NCI-H128 (cell line): ENCODE results near the gene PRSS33.

Experiments
- DNase-seq: peaks from one replicate; lab custom pipeline; 2025; ENCODE audit not compliant: unreplicated experiment; lab: John Stamatoyannopoulos, UW

Gene PRSS33

DNA sequence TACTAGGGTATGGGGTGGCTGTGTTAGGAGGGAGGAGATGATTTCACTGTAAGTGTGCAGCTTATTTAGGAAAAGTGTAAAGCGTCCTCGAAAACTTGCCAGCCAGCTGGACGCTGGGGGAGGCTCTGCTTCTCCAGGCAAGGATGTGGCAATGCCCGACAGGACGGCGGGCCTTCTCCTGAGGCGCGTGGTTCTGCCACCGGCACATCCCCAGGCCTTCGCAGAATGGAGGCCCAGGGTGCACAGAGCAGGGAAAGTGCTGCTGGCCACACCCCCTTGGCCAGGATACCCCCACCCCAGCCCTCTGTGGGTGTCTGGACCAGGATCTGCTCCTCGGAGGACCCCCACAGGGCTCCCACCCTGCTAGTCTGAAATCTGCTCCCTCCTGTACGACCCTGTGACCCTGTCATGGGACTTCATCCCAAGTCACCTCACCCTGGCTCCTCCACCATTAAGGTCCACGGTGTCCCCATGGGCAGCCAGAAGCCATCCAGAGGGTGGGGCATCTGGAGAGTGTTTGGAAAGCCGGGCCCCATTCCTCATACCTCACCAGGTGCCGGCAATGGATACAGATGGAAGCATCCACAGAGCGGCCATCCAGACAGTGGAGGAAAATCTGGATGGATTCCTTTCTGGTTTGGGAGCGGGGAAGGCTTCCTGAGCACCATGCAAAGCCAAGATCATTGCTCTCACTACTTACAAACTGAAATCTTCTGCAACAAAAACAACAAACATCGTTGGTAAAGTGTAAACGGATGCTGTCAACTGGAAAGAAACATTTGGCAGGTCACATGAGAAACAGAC is 44.2 kb downstream of the PRSS33 start:
- no peak for DNase-seq

DNA sequence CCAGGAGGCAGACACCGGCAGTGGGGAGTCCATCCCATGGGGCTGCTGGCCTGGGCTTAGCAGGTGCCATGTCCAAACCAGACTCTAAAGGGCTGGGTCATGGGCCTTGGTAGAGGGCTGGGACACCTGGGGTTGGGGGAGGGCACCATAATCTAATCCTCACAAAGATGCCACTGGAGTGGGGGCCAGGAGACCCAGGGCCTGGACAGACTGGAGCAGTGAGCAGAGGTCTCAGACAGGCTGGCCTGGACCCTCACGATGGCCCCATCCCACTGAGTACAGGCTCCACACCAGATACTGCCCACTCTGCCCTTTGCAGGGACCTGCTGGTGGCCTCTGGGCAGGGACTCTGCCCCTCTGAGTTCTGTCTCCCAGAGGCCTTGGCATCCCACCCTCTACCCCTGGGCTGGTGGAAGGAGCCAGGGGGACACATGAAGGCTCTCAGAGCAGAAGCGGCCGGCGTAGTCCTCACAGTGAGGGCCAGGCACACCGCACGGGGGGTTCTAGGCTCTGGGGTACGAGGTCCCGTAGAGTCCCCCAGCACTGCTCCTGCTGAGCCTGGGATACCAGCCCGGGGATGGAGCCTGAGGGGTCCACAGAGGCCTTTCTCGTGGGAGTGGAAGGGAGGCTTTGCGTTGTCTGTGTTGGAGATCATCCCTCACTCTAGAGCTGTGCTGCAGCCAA is 44.9 kb downstream of the PRSS33 start:
- no peak for DNase-seq

DNA sequence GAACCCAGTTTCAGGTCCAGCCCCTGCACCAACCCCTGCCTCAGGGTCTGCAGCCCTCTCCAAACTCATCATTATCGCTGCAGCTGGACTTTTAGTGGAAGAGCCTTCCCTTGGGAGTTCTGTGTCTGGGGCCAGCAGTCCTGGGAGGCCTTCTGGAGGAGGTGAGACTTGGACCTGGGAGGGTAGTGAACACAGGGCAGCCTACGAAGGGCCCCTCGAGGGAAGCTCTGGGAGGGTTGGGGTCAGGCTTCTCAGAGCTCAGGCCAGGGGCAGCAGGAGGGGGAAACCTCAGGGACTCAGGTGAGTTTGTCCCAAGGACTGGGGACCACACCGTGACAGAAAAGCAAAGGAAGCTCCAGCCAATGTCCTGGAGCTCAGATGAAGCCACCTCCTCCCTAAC is 46.2 kb downstream of the PRSS33 start:
- no peak for DNase-seq

DNA sequence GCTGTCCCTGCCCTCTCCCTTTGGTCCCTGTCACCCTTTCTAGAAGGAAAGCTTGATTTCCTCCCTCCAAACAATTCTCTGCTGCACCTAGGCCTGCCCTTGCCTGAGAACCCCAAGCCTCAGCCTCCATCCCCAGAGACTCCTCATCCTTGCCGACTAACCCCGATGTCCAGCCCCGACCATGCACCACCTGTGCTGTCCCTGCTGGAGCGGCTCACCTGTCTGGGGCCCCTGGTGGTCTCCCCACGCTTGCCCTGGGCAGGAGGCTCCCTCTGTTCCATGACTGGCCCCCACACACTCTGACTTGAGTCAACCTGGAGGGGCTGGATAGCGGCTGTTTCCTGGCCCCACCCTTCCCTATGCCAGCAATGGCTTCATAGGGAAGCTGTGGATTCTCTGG is 46.9 kb downstream of the PRSS33 start:
- DNase-seq = no peak

DNA sequence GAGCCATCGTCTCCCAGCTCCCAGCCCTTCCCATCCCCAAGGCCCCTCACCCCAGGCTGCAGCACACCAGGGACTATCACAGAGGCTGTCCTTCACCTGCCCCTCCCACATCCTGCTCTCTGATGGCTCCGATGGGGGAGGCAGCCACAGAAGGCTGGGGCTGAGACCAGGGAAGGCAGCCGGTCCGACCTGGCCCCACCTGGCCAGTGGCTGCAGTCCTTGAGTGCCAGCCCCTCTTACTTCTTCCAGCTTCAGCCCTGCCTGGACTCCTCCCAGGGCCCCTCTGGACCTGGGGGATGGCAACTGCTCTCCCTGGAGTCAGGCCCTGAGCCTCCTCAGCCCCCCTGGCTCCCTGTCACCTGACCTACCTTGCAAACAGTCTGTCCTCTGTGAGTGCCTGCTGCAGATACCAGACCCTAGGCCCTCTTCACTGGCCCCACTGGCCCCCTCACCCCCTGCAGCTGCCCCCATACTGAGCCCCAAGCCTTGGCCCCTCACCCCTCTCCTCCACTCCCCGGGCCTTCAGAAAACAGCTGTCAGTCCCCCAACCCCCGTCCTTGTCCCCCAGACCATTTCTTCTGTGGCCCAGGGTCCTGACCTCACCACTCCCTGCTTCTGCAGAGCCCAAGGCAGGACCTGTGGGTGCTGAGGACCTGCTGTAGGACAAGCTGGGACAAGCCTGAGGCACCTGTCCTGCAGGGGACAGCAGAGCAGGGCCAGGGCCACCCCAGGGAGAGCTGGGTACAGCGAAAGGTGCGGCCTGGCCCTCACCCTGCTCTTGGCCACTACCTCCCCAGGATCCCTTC is 47.5 kb downstream of the PRSS33 start:
- no peak for DNase-seq

DNA sequence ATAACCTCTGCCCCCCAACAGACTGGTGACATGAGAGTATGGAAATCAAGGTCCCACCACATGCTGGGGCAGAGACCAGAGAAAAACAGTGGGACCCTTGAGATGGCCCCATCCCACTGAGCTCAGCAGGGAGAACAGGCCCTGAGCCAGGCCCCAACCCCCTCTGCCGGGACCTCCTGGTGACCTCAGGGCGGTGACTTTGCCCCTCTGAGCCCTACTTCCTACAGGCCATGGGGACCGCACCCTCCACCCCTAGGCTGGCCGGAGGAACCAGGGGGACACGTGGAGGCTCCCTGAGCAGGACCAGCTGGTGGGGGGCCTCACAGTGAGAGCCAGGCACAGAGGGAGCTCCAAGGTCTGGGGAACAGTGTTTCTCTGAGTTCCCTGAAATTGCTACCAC is 48.7 kb downstream of the PRSS33 start:
- DNase-seq = no peak

DNA sequence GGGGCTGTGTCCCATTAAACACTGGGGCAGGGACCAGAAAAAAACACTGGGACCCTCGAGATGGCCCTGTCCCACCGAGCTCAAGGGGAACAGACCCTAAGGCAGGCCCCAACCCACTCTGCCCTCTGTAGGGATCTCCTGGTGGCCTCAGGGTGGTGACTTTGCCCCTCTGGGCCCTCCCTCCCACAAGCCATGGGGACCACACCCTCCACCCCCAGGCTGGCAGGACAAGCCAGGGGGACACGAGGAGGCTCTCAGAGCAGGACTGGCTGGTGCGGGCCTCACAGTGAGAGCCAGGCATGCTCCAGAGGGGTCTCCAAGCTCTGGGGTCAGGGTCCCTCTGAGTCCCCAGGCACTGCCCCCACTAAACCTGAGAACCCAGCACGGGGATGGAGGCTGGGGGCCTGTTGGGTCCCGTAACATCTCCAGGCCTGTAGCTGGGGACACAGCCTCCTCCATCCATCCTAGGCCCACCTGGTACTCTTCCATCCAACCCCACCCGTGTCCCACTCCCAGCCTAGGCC is 49.4 kb downstream of the PRSS33 start:
- no peak for DNase-seq

DNA sequence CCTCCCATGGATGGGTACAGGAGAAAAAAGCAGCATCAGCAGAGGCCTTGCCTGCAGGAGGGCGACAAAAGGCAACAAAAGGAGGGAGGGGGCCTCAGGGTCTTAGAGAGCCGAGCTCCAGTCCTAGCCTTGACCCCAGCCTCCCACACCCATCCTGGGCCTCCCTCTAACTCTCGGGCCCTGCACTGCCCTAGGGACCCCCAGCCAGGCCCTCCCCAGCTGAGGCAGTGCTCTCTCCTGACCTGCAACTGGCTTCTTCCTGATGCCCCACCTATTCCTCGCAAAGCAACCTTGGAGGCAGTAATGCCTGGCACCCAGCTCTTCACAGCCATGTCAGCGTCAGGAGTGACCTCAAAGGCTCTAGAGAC is 50.1 kb downstream of the PRSS33 start:
- no peak for DNase-seq

DNA sequence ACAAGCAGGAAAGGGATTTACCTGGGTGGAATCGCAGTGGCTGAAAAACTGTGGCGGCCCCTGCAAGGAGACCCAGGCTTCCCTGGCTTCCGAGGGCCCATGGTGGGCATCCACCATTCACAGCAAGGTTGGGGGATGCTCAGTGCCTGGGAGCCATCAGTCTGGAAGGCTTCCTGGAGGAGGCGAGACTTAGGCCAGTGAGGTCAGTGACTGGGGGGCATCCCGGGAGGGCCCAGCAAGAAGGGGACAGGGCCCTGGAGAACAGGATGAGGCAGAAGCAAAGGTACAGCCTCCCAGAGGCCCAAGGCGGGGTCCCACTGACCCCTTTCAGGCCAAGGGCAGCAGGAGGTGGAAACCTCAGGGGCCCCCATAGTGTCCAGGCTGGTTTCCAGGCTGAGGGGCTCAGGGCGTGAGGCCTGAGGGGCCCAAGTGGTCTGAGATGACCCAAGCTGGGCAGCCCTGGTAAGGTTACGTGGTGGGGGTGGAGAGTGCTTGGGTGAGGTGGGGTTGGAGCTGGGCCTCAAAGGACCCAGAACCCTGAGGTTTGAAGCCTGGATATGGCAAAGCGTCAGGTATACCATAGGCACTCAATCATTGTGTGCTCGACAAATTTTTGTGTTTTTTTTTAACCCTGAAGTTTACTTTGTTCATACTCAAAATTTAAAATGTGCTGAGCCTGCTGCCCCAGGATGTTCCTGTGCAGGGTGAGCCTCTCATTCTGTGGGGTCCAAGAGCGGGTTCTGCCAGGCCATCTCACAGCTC is 50.7 kb downstream of the PRSS33 start:
- DNase-seq = no peak

DNA sequence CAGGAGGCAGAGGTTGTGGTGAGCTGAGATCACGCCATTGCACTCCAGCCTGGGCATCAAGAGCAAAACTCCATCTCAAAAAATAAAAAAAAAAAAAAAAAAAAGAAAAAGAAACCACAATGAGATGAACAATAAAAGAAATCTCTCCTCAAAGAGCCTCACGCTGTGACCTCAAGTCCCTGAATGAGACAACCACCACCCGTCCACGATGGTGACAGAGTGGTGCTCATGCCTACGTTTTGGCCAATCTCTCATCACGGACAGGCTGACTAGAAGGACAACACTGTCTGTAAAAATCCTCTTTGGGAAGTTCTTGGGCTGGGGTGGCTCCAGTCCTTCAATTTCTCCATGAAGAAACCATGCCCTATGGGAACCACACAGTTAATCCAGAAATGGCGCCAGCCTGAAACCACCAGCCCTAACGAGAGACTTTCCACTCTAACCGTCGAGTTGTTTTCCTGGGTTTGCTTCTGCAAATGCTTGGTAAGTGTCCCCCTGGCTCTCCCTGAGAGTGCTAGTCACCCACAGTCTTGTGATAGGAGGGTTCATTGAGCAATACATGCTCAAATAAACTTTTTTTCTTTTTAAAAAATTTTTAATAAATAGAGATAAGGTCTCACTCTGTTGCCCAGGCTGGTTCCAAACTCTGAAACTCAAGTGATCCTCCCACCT is 52.4 kb downstream of the PRSS33 start:
- no peak for DNase-seq
